Kidney epithelial cell (primary cell): ENCODE data around the gene LRRC74B. TPM values are rescaled to one million over a fixed set of nuclear protein-coding genes. Genes with fewer than 3 reads are reported as not detected.
"Not testable (repeated sequence)": the region's sequence is repeated elsewhere in the genome, so short reads cannot be mapped to it uniquely, and the experiment has no call there.

ENCODE experiments used
- DNase-seq: peaks from one replicate; pipeline ENCODE4 v3.0.0-alpha.2; 2010; ENCODE audit warnings: low read depth
- H3K27me3 ChIP-seq: 2 replicates; pipeline ENCODE4 v1.6.0; 2011; ENCODE audit warnings: low read length; ENCODE audit not compliant: control insufficient read depth, insufficient read depth
- H3K36me3 ChIP-seq: 2 replicates; pipeline ENCODE4 v1.5.1; 2011; ENCODE audit warnings: low read length; ENCODE audit not compliant: control insufficient read depth, insufficient read depth
- H3K4me3 ChIP-seq: 2 replicates; pipeline ENCODE4 v1.5.1; 2011; ENCODE audit warnings: low read depth, mild to moderate bottlenecking, control low read depth, low read length
- CTCF ChIP-seq: IDR thresholded peaks from 2 replicates; pipeline ENCODE4 v1.5.1; 2011; ENCODE audit warnings: mild to moderate bottlenecking, moderate library complexity, low read length, control low read depth, inconsistent platforms; ENCODE audit not compliant: insufficient read depth, poor library complexity, severe bottlenecking
- total RNA-seq: library from RNA; depleted of rRNA; stranded (reverse); fragments of >200 nt; gene quantifications from 2 replicates; pipeline ENCODE4 v1.2.3, GENCODE V29; 2015

LRRC74B gene
- total RNA-seq, 1 donor from 2014 or later, result not detected

GRCh38 chr22:21032037-21032867 is 13.5 kb upstream of the LRRC74B start, which contains the start of gene SLC7A4:
TSS of gene SLC7A4 (minus strand) at chr22:21032561. CDS start at chr22:21031812, 749 bp downstream.
- Histone ChIP-seq H3K4me3 (peak within 1 kb of the TSS; percentile 27), H3K27me3 (peaks cover 28% of the 10 kb centered on the region), H3K36me3 (no peaks in the 10 kb centered on the region)
- TF ChIP-seq CTCF, result no peak
- no peak for DNase-seq

GRCh38 chr22:21032868-21033688 is 12.7 kb upstream of the LRRC74B start:
- TF ChIP-seq CTCF, result no peak
- DNase-seq, result no peak
- Histone ChIP-seq H3K36me3 (no peaks in the 10 kb centered on the region), H3K4me3 (no peak overlapping the region), H3K27me3 (peaks cover 28% of the 10 kb centered on the region)

GRCh38 chr22:21033895-21034294 is 11.9 kb upstream of the LRRC74B start:
- no peaks in the 10 kb centered on the region for H3K36me3 ChIP-seq
- no peak overlapping the region for H3K4me3 ChIP-seq
- H3K27me3 ChIP-seq, result peaks cover 28% of the 10 kb centered on the region
- TF ChIP-seq CTCF, result no peak
- DNase-seq, result no peak

GRCh38 chr22:21034989-21035388 is 10.8 kb upstream of the LRRC74B start:
- no peak for TF ChIP-seq CTCF
- no peak overlapping the region for H3K4me3 ChIP-seq
- H3K36me3 ChIP-seq, result no peaks in the 10 kb centered on the region
- peaks cover 28% of the 10 kb centered on the region for H3K27me3 ChIP-seq
- DNase-seq, result no peak

- DNase-seq, result no peak
- TF ChIP-seq CTCF, result no peak
- Histone ChIP-seq H3K4me3 (no peak overlapping the region), H3K36me3 (no peaks in the 10 kb centered on the region), H3K27me3 (peaks cover 4% of the 10 kb centered on the region)
These were observed 7.3 kb upstream of the LRRC74B start for GRCh38 chr22:21038405-21038804.

- H3K27me3 ChIP-seq, H3K36me3 ChIP-seq, H3K4me3 ChIP-seq, DNase-seq: not testable (repeated sequence)
These were observed 6.6 kb upstream of the LRRC74B start for GRCh38 chr22:21039158-21039557.
